Measurements from ENCODE around the gene PP2D1.
"Not testable (repeated sequence)": the region's sequence is repeated elsewhere in the genome, so short reads cannot be mapped to it uniquely, and the experiment has no call there.

The PP2D1 gene

DNA sequence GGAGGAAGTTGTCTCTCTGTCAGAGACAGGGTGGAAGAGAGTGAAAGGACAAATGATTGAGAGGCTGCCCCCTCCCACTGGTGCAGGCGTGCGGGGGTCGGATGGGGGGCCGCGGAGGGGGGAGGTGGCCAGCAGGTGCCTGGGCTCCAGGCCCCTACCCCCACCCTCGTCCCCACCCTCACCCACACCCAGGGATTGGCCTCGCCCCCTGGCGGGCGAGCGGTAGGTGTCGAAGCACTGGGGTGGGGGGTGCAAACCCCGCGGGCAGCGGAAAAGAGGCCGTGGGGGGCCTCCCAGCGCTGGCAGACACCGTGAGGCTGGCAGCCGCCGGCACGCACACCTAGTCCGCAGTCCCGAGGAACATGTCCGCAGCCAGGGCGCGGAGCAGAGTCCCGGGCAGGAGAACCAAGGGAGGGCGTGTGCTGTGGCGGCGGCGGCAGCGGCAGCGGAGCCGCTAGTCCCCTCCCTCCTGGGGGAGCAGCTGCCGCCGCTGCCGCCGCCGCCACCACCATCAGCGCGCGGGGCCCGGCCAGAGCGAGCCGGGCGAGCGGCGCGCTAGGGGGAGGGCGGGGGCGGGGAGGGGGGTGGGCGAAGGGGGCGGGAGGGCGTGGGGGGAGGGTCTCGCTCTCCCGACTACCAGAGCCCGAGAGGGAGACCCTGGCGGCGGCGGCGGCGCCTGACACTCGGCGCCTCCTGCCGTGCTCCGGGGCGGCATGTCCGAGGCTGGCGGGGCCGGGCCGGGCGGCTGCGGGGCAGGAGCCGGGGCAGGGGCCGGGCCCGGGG, 27.9 kb upstream of the PP2D1 start, which contains the start of gene KAT2B:
KAT2B (plus strand) TSS at position 682 of the 783 bp plus-strand sequence; CDS start at position 714, 32 bp downstream.
- DNase-seq (ENCODE audit: low read depth) = peak; percentile 74

DNA sequence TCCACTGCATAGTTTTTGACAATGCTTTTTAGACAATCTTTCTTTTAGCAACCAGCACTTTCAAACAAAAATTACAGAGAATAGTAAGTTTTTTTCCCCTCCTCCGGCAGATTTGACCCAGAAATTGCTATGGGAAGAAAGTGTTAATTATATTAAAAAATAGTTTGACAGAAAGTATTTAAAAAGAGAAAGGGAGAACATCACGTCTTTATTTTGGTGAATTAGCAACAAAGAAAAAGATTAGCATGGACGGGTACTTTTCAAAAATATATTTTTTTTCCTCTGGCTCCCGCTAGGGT, 27.4 kb upstream of the PP2D1 start:
- no peak for DNase-seq (ENCODE audit: low read depth)

DNA sequence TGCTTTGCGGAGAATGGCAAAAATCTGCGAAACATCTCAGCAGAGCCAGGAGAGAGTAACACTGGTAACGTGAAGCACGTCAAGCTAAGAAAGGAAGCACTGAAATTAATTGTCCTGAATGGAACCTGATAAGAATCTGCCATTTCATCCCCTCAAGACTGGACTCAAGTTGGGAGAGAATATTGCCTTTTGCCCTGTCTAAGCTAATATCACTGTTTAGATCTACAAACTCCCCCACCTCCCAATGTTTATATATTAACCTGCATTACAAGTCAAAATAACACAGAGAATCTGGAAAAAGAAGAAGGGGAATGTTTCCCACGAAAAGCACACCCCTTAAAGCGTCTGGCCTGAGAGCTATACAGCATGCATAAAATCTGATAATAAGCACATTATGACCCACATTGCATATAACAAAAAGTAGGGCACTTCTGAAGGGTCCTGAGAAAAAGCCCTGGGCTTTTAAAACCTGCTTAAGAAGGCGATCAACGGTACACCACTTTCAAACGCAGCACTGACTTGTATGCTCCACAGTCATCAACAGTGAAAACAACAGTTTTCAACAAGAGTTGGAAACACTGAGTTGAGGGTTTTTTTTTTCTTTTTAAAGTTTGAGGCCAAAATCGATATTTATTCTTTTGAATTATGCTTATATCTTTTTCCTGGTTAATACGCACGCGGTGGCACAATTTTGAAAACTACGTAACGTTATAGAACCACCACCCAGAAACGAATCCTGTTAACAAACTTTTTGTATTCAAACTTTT, 26.8 kb upstream of the PP2D1 start:
- DNase-seq (ENCODE audit: low read depth) = no peak

DNA sequence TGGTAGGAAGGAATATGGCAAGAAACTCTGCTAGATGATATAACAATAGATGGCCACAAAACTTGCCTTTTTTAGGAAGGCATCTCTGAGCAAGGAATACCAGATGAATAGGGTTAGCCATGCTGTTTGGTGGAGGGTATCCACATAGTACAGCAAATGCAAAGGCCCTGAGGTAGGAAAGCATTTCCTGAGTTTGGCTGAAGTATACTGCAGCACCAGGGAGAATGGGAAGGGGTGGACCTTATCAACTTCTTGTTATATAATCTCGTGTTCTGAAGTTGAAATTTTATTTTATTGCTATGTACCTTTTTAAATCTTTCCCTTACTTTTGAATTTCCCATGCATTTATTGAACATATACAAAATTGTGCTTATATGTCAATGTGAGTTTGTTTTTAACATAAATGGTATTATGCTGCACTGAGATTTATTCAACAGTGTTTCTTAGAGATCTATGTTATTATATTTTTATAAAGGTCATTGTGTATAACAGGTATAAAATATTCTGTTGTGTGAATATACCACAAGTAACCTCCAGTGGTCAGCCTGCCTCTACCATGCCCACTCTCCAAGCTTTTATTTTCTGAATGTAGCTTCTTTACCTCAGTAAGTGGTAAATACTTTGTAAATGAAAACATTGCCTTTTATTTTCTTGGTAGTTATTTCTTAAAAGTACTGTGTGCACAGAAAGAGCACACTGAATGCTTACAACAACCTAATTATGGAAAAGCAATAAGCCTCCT, 25.4 kb upstream of the PP2D1 start:
- no peak for DNase-seq (ENCODE audit: low read depth)

DNA sequence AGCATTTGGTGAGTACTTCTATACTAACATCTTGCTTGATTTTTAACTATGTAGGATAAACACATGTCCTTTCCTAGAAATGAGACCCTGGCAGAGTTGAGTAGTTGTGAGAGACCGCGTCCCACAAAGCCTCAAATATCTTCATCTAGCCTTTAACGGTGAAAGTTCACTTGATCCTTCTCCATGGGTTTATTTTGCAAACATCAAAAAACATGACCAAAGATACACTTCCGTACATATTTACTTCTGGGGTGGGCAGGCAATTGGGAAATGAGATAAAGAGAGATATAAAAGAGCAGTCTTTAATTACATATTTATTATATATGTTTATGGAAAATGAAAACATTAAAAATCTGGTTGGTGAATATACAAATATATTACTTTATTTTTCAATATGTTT, 23.0 kb upstream of the PP2D1 start:
- DNase-seq (ENCODE audit: low read depth) = no peak

DNA sequence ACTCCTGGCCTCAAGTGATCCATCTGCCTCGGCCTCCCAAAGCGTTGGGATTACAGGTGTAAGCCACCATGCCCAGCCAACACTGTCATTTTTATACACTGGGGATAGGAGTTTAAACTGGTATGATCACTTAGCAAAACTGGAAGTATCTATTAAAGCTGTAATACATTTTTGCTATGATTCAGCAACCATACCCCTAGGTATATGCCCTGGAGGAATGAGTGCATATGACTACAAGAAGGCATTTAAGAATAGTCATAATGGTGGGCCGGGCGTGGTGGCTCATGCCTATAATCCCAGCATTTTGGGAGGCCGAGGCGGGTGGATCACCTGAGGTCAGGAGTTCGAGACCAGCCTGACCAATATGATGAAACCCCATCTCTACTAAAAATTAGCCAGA, 19.9 kb upstream of the PP2D1 start:
- DNase-seq (ENCODE audit: low read depth) = not testable (repeated sequence)

DNA sequence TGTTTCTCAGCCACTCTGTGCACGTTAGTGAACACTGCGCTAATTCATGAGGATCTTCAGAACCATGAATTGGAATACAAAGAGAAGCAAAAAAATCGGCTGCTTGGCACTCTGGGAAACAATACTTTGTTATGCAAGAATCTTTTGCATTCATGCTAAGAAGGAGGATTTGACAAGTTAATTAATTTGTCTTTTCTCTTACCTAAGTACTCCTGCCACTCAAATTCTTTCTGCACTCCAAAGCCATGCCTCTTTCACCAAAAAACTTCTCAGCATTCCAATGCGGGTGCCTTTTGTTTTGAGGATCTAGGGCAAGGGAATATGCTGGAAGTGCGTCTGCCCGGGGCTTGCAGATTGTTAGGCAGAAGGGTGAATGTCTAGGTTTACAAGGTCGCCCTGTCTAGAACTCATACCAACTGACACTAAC, 16.9 kb upstream of the PP2D1 start:
- DNase-seq (ENCODE audit: low read depth) = no peak

DNA sequence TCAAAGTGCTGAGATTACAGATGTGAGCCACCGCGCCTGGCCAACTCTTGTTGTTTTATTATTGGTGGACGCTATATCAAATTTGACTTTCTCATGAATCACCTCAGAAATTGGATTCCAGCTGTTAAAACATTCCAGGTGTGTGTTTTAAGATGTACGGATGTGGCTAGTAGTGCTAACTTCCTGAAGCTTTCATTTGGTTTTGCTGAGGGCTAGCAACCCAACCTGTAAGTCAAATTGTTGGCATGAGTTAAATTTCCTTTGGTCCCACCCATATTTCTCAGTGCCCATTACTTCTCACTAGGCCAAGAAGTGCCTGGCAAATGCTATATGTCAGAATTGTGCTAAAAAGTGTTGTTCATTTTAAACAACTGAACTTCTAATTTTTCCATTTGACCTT, 15.1 kb upstream of the PP2D1 start:
- no peak for DNase-seq (ENCODE audit: low read depth)

DNA sequence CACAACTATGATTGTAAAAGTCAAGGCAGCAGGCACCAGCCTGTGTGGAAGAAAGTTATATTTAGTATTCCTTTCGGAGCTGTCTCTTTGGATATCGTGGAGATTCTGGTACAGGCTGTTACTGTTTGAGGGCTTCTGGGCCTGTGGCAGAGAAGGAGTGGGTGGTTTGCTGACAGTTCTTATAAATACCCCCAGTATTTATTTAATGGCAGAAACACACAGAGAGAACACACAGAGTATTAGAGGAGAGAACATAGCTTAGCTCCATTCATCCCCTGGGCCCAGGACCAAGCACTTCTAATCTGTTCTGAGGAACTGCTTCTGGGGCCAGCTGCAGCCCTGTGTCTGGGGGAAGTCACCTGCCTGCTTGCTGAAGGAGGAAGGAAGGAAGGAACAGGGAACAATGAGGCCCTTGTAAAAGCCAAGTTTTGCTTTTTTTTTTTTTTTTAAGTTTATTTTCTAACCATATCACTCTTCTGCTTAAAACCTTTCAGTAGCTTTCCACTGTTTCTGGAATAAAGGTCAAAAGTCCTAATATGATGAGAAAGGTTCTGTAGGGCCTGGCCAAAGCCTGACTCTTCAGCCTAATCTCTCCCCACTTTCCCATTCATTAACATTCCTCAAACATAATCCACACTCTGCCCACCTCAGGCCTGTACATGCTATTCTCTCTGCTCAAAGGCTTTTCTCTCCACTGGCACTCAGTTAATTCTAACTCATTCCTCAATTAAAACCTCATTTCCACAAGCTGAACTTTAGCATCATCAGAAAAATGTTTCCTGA, 11.8 kb upstream of the PP2D1 start:
- no peak for DNase-seq (ENCODE audit: low read depth)

DNA sequence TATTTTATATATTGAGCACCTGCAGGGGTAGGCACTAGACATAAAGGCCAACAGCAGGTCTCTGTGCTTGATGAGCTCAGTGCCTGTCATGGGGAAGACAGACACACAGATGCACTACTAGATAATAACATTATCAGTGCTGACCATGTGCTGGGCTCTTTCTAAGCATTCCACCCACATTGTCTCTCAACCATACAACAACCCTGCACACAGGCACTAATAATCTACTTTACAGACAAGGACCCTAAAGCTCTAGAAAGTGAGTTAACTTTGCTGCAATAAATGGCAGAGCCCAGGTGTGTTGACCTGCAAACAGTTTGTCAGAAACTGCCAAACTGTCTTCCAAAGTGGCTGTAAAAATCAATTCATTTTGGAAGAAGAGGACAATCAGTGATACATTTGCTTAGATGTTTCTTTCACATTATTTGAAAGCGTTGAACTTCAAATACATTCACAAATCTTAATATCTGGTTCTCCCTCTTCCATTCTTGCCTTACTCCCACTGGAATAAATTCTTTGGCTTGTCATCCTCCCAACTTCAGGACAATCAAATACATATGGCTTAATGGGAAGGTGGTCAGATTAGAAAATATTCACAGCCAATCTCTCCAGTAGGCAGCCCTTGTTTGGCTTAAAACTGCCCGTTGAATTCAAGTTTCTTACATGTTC, 11.0 kb upstream of the PP2D1 start:
- no peak for DNase-seq (ENCODE audit: low read depth)

DNA sequence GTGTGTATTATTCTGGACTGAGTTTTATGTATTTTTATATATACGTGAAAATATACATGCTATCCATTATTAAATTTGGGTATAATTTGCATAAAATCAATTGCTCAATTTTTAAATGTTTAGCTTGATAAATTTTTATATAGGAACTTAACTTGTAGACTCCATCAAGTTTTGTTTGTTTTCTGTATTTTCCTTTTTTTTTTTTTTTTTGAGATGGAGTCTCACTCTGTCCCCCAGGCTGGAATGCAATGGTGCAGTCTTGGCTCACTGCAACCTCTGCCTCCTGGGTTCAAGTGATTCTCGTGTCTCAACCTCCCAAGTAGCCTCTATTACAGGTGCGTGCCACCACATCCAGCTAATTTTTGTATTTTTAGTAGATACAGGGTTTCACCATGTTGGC, 4.0 kb upstream of the PP2D1 start:
- not testable (repeated sequence) for DNase-seq (ENCODE audit: low read depth)

DNA sequence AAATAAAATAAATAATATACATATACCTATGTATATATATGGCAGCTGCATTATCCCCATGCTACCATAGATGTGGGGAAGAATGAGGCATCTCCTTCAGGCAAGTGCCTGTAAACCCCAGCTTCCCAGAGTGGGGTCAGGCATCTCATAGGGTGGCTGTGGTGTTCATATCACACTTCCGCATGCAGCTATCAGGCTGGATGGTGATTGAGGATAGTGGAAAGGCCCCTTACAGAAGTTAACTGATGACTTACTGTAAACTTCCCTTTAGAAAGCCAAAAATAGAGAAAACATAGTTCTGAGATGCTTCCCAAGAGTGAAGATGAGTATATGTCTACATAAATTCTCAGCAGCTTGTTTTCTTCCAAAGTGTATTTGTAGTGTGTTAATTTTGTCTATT, 3.5 kb upstream of the PP2D1 start:
- DNase-seq (ENCODE audit: low read depth) = no peak

DNA sequence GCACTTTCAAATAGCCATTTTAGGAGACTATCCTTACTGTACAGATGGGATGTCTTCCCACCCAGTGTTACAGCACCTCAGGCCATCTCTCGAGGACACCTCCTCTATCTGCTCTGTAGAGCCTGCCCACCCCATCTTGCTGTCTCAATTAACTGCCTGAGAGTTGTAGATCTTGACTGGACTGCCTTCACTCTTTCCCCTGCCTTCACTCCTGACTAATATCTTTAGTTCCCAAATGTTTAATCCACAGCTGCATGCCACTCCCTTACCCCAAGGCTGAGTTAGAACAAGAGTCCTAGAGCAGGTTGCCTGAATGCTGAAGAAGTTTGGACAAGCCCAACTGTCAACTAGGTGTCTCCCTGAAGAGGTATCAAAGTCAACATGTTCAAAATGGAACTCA, 1.3 kb upstream of the PP2D1 start:
- no peak for DNase-seq (ENCODE audit: low read depth)

DNA sequence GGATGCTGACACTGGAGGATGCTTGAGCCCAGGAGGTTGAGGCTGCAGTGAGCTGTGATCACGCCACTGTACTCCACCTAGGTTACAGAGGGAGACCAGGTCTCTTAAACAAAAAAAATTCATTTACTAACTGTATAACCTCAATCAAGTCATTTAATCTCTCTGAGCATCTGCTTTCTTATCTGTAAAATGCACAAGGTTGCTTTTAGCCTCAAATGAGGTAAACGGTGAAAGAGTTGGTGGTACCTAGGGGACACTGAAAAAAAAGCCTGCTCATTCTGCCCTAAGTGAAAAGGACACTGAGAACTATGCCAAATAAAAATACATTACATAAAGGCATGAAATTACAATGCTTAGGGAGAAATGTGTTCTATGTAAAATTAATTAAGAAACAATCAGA, 3.4 kb downstream of the PP2D1 start:
- DNase-seq (ENCODE audit: low read depth) = no peak

DNA sequence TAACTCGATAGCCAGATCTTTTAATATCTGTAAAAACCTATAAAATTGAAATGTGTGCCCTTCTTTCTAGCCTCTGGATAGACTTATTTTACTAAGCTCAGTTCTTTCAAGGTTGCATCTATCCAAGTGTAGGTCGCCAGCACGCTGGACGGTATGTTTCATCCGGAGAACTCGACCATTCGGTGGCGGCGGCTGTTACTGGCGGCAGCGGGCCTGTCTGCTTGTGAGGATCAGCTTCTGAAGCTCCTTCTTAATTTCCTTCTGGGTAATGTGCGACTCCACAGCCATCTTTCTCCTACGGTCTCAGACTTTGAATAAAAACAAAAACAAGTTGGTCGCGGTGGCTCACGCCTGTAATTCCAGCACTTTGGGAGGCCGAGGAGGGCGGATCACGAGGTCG, 4.1 kb downstream of the PP2D1 start:
- DNase-seq (ENCODE audit: low read depth) = no peak

DNA sequence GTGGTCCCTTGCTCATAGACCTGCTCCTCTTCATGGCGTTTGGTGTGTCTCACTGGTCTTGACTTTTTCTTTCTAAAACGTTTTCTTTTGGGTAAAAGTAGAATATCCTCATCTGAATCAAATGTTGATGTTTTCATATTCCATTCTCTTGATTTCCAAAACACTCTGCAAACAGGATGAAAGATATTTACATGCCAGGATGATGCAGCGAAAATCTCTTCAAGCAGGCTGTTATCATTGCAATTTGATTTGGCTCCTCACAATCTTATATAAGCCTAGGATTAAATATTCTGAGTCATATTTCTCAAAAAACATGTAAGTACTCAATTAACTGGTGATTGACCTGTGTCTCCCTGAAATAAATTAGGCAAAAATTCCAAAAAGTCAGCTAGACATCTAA, 10.1 kb downstream of the PP2D1 start:
- DNase-seq (ENCODE audit: low read depth) = no peak

DNA sequence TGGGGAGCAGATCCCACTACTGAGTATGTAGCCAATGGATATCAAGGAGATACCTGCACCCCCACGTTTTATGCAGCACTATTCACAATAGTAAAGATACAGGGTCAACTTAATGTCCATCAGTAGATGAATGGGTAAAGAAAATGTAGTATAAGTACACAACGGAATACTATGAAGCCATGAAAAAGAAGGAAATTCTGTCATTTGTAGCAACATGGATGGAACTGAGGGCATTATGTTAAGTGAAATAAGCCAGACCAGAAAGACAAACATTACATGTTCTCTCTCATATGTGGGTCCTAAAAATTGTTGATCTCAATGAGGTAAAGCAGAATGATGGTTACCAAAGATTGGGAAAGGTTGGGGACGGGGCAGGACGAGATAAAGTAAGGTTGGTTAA, 14.6 kb downstream of the PP2D1 start:
- DNase-seq (ENCODE audit: low read depth) = no peak

DNA sequence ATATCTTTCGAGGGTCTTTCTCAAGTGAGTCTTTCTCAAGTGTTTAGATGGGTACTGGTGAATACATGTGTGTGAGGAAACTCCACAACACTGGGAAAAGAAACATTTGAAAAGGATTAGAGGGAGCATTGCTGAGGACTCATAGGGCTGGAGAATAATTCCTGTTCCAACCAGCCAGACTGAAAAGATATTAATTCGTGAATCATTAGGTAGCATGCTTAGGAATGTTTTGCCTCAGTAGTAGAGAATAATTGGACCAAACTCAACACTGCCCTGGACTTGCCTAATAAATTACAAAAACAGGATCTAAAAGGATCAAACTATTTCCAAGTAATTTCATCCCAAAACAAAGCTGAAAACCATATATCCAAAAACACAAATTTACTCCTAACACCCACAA, 17.3 kb downstream of the PP2D1 start:
- no peak for DNase-seq (ENCODE audit: low read depth)

DNA sequence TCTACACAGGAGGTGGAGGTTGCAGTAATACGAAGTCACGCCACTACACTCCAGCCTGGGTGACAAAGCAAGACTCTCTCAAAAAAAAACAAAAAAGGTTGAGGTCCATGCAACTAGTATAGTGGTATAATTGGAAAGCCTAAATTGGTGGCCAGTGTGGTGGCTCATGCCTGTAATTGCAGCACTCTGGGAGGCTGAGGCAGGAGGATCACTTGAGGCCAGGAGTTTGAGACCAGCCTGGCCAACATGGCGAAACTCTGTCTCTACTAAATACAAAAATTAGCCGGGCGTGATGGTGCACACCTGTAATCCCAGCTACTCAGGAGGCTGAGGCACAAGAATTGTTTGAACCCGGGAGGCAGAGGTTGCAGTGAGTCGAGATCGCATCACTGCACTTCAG, 23.2 kb downstream of the PP2D1 start:
- not testable (repeated sequence) for DNase-seq (ENCODE audit: low read depth)

DNA sequence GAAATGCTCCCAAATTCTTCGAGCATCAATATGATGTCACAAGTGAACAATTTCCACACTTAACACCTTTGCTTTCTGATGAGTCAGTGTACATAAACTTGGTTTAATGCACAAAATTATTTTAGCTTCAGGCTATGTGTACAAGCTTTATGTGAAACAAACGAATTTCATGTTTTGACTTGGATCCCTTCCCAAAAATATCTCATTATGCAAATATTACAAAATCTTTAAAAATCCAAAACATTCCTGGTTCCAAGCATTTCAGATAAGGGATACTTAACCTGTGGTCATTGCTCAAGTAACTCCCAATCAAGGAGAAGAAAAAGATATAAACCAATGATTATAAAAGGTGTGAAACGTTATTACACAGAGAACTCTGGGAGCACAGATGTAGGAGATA, 40.0 kb downstream of the PP2D1 start:
- no peak for DNase-seq (ENCODE audit: low read depth)

DNA sequence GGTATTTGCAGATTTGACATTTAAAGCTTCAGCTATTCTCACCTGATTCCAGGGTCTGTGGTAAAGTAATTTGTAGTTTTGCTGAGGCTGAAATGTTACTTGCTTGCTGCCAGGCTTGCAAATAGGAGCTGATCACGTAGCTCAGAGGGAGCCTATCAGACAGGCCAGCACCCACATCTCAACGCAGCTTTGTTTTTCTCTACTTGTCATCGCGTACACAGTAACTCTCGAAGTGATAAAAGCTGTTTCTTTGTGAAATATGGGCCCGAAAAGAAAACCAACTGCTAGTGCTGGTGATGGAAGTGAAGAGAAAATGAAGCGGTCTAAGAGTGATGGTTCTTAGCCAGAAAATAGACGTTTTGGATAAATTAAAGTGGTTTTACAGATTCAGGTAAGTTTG, 41.7 kb downstream of the PP2D1 start:
- DNase-seq (ENCODE audit: low read depth) = no peak

DNA sequence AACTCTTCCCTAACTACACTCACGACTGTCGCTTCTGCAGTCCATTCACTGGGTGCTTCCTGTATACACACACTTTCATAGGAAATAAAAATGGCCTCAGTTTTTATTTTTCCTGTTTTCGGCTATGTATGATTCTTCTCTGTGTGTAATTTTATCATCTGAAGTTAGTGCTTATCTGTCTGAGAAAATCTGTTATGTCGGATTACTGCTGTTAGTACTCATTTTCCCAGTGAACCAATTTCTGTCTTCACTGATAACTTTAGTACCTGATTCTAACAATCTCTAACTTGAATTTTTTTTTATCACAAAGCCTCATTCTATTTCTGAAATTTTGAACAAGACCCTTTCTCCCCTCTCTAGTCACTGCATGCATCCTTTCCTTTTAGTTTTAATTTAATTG, 44.3 kb downstream of the PP2D1 start:
- DNase-seq (ENCODE audit: low read depth) = no peak

All from activated T-helper 1 cell treated with Interleukin-2 at 50 U/mL for 16 hours (primary cell).